SK-N-MC (cell line): ENCODE results near the gene NEURL1.

ENCODE experiments used
- EZH2 ChIP-seq: fragments of 200-600 bp; sonication (generic); IDR thresholded peaks from one replicate; pipeline ENCODE4 v1.6.1; 2017; ENCODE audit warnings: antibody characterized with exemption
- POLR2AphosphoS5 ChIP-seq: IDR thresholded peaks from 2 replicates; pipeline ENCODE4 v1.6.1; 2012; ENCODE audit warnings: mild to moderate bottlenecking, low read depth, low read length, borderline replicate concordance

DNA sequence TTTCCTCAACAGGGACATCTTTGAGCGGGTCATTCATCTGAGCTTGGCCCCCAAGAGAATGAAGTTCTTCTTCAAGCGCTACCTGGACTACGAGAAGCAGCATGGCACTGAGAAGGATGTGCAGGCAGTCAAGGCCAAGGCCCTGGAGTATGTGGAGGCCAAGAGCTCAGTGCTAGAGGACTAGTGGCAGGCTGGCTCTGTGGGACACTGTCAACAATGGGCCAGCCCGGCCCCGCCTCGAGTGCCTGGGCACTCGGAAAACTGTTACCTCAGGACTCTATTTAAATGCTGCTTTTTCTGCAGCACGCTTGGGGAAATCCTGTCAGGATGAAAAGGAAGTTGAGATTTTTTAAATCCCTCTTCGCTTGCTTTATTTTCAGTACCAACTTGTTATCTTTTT, 48.1 kb upstream of the NEURL1 start:
- TF ChIP-seq POLR2AphosphoS5 (no peak), EZH2 (no peak)
